Right ventricle myocardium superior (tissue), 1 donor: ENCODE results near the gene BCL2L2. TPM values are rescaled to one million over a fixed set of nuclear protein-coding genes. Genes with fewer than 3 reads are reported as not detected.

Experiments used
- total RNA-seq: library from RNA; stranded (reverse); fragmentation: NEBNext Ultra II Directional; extraction: Animal tissue kit (Norgen Biotek cat#: 25700); gene quantifications from one replicate; pipeline ENCODE4 v1.2.1, GENCODE V29; 2021
- donor health status: DM: no; HTN: yes; CAD: no; lungs with severe emphysema.

BCL2L2 gene
- total RNA-seq, 1 donor from 2014 or later: 37.3 TPM

Other genes with a start within 250 kb of the BCL2L2 start
- gene CDH24, start 249.3 kb upstream of the BCL2L2 start, total RNA-seq: 1.6 TPM
- 65.8 TPM for gene ACIN1, start 211.7 kb upstream of the BCL2L2 start, total RNA-seq
- 20.6 TPM for gene C14orf119, start 211.3 kb upstream of the BCL2L2 start, total RNA-seq
- not detected for gene CIROP, start 201.8 kb upstream of the BCL2L2 start, total RNA-seq
- gene CEBPE, start 187.6 kb upstream of the BCL2L2 start, total RNA-seq: not detected
- 11.6 TPM for gene SLC7A8, start 123.2 kb upstream of the BCL2L2 start, total RNA-seq
- not detected for gene RNF212B, start 68.9 kb upstream of the BCL2L2 start, total RNA-seq
- gene HOMEZ, start 20.7 kb upstream of the BCL2L2 start, total RNA-seq: 6.5 TPM
- 6.7 TPM for gene PPP1R3E, start 4.0 kb upstream of the BCL2L2 start, total RNA-seq
- gene PABPN1, start 14.6 kb downstream of the BCL2L2 start, total RNA-seq: 67.7 TPM
- gene SLC22A17, start 46.1 kb downstream of the BCL2L2 start, total RNA-seq: 10.3 TPM
- 3.2 TPM for gene EFS, start 58.3 kb downstream of the BCL2L2 start, total RNA-seq
- gene IL25, start 66.0 kb downstream of the BCL2L2 start, total RNA-seq: not detected
- 0.27 TPM for gene CMTM5, start 70.2 kb downstream of the BCL2L2 start, total RNA-seq
- gene MYH6, start 101.4 kb downstream of the BCL2L2 start, total RNA-seq: 4,934 TPM
- 11,793 TPM for gene MYH7, start 128.8 kb downstream of the BCL2L2 start, total RNA-seq
- 17.0 TPM for gene NGDN, start 162.9 kb downstream of the BCL2L2 start, total RNA-seq
- gene ZFHX2, start 244.9 kb downstream of the BCL2L2 start, total RNA-seq: 0.97 TPM
- 15.4 TPM for gene THTPA, start 249.4 kb downstream of the BCL2L2 start, total RNA-seq